Activated T-cell treated with anti-CD3 and anti-CD28 coated beads, Interleukin-2, amount 50 U/mL, for 1 hour (primary cell): ENCODE results near the gene FAM53B.

Source experiments
- DNase-seq: peaks from one replicate; pipeline ENCODE4 v3.0.0-alpha.2; 2020

FAM53B gene

DNA sequence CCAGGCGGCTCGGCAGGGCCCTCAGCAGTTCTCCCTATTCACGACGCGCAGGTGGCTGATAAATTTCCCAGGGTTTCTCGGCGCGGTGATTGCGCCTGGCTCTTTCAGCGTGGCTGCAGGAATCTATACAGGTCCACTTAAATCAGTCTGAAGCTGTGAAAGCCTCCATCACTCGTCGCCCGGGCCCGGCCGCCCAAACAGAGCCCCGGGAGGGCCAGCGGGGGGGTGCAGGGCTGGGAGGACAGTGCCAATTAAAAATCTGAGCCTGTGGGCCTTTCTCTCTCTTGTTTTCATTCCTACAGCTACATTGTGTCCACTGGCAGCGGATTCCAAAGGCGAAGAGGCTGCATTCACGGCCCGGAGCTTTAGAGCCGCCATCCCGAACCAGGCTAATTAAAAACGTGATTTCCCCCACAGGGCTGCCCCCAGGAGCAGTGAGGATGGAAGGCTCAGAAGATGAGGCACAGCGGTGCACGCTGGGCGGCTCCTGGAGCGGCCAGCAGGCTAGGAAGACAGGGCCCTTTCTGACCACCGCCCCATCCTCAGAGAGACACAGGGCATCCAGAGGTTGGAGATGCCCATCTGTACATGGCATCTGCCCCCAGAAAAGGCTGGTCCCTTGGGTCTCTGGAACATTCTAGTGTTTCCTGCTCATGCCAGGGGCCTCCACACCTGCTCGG lies 100.7 kb downstream of the FAM53B start:
- DNase-seq: no peak

DNA sequence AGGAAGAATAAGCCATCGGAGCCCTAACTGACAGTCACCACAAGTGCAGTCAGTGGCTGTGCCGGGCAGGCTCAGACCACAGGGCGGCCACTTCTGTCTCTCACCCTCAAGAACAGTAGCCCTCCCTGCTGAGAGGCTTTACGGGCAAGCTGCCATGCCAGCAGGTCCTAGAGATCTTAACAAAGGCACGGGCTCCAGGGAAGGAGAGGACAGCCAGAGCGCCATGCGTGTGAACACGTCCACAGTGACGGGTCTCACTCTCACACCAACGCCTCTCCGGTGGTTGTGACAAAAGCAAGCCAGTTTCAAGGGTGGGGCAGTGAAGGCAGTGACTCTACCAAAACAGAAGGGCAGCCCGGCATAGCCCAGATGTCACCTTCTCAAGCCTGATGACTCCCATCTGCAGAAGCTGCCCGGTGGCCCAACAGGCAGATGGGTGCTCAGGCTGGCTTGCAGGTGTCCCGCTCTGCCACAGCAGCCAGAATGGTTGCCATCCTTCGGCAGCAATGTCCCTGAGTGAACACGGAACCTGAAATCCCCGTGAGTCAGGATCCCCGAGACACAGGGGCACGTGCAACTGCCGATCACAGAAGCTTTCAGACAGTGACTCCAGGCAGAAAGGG lies 102.0 kb downstream of the FAM53B start:
- DNase-seq: no peak

DNA sequence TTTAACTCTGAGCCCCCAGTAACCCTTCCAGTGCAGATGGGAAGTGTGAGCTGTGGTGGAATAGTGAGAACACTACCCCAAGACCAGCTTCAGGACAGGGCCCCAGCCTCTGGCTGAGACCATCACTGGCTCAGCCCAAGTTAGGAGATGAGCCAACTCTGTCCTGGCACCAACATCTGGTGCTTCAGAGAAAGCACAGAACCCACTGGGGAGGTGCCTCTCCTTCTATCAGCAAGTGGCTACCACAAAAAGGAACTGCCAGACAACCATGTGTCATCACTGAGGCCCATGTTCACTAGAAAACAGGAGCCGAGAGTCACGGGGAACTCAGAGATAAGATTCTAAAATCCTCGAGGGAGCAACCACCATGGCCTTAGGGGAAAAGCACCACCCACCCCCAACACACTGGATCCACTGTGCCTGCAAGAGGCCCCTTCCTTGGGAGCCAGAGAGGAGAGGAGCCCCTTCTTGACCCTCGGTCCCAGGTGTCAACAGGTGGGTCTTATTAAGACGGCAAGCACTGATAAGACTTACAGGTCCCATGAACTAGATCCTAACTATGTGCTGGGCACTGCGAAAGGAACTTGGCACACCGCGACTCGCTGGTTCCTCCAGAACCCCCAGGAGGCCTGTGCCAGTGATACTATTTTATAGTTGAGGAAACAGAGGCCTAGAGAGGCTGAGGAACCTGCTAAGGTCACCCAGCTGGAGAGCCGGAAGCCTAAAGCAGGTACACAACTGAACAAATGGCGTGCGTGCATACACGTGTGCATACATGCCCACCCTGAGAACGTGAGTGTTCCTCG lies 102.7 kb downstream of the FAM53B start:
- no peak for DNase-seq

DNA sequence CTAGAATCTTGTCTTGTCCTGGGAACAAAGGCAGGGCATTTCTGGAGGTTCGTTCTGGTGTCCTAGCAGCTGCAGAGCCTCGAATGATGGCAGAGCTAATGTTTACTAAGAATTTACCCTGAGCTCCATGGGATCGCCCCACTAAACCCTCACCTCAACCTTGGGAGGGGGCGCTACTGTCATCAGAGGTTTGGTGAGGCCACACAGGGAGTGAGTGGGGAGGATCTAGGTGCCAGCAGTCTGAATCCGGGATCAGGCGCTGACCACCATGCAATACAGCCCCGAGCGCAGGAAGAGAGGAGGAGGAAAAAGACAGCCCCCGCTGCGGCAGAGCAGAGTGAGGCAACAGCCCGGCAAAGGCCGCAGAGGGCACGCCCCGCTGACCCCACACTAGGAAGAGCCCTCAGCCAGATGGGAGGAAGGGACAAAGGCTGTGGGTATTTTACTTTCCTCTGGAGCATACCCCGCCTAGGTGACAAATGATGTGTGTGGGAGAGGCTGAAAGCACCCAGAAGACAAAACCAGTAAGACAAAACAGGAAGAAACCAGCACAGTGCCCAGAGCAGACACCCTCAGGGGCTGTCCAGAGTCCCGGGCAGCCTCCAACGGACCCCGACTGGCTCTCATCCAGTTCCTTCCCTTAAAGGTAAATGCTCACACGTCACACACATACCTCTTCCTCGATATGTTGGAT lies 103.5 kb downstream of the FAM53B start:
- no peak for DNase-seq

DNA sequence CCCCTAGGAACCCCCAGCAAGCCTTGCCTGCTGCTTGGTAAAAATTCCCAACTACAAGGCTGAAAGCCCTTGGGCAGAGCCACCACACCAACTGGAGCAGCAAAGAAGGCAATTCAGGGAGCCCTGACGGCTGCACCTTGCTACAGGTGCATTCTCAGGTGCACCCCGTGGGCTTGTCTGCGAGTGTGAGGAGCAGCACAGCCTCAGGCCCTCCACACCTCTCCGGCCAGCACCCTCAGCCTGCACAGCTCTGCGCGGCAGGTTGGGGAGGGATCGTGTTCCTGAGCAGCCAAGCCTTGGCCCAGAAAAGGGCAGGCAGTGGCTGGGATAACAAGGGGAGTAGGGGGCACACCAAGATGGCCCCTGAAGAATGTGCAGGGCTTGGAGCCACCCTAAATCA lies 104.1 kb downstream of the FAM53B start:
- DNase-seq: no peak

DNA sequence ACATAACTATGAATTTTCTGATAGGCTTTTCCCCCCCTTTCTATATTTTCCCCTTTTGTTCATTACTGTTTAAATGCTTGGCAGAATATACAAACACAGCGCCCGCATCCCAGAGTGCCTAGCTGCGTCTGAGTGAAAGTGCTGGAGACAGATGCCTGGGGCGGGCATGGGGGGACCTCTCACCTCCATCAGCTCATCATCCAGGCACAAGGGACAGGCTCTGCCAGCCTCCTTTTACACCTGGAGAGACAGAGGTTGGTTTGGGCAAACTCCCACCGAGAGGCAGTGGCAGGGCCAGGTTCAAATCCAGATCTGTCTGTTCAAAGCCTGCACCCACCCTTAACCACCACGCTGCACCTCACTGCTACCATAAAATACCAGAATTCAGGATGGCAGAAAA lies 104.5 kb downstream of the FAM53B start:
- no peak for DNase-seq

DNA sequence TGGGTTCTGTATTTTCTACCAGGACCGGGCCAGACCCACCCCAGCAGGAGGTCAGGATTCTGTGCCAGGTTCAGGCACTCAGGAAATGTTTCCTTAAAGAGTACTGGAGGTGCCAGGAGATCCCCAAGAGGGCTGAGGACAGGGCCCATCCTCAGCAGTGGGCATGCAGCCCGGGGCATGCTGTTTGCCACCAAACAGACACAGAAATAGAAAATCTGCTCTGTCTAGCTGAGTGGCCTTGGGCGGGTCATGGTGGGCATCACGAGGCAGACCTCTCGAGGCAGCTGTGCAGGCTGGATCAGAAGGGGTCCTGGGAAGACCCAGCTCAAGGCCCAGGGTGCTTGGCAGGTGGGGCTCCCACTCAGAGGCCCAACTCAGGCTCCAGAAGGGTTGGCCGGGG lies 105.0 kb downstream of the FAM53B start:
- no peak for DNase-seq

DNA sequence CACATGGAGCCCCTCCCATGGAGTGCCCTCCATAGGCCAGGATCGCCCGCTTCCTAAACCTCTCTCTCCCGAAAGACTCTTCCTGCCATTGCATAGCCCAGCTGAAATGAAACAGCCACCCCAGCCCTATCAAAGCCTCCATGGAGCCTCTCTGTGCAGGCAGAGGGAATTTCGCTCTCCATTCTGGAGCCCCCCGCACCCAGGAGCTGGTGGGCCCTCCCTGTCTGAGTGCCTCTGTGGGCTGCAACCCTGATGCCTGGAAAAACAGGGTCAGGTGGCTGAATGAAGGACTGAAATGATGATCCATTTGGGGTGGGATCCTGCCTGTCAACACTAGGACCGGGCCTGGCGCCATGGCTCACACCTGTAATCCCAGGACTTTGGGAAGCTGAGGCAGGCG lies 106.4 kb downstream of the FAM53B start:
- DNase-seq: no peak

DNA sequence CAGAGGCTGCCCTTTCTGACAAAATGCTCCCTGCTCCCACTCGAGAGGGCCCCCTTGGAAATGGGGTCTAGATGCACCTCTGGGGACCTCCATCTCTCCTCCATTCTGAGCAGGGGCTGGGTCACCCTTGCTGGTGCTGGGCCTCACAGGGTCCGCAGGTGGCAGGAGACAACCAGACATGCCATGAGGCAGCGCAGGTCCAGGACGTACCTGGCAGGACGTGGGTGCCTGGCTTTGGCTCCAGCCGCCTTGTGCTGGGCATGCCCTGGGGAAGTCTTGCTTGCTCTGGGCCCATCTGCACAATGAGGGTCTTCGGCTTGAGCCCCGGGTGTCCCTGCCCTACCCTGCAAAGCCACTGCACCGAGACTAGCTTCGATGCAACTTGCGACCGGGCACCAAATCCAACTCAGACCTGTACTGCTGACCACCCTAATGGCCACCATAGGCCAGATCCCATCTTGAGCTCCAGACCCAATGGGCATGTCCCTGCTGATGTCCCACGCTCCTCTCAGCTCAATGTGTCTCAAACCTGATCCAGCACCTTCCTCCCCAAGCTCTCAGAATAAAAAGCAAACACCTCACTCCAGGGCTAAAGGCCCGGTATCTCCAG lies 107.0 kb downstream of the FAM53B start:
- DNase-seq: no peak

DNA sequence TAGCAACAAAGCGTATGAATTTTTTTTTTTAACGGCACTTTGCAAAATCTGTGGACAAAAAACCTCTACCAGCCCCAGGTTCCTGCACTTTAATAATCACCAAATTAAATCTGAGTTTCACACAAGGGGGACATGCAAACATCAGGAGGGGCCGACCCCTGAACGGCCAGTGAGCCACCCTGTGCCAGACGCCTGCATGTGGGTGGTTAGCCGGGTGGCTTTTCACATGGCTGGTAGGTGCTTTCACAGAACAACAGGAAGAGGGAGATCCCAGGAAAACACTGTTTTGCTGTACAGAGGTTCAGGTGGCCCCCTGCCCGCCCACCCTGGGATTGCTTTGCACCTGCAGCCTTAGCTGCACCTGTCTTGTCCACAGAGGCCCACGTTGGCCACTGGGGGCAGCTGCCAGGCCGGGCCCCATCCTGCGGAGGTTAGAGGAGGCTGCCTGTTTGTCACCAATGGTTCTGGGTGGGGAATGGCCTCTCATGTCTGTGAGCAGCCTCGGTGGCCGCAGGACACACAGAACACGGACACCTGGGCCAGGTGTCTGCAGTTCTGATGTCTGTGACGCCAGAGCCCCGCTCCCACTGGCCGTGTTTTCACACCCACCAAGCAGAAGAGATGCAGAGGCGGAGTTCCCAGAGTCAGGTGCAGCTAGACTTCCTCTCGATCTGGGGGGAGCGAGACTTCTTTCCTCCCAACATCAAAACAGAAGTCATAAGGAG lies 107.7 kb downstream of the FAM53B start:
- peak; percentile 62 for DNase-seq

DNA sequence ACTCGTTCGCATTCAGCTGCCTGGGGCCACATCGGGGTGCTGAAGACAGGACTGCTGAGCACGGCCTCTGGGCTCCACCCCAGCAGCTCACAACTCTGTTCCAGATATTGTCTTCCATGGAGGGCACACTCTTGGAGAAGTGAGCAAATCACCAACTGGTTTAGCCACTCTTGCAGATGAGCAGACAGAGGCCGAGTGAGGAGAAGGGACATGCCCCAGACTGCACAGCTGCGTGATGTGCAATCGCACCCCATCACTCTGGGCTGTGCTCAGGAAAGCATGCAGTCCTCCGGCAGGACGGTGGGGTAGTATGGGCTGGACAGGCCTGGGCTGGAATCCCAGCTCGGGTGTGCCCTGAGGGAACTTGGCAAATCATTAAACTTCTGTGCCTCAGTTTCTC lies 111.6 kb downstream of the FAM53B start:
- DNase-seq: no peak

DNA sequence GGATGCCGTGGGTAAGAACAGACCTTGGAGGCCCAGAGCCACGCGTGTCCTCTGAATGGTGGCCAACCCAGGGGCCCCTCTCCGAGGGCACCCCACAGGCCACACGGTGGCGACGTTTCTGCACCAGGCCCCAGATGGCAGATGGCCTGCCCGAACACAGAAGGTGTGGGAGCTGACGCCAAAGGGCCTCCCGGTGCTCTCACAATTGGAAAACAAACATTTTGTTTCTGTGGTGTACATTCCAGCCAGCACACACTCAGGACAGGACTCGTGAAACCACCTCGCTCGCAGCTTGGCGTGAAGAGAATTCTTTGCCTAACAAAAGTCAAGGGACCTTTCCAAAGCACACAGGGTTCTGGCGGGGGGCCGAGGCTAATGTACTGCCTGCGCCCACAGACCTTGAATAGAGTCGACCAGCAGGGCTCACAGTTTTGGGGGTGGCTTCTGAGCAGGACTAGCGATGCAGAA lies 112.1 kb downstream of the FAM53B start:
- DNase-seq: peak; percentile 58

DNA sequence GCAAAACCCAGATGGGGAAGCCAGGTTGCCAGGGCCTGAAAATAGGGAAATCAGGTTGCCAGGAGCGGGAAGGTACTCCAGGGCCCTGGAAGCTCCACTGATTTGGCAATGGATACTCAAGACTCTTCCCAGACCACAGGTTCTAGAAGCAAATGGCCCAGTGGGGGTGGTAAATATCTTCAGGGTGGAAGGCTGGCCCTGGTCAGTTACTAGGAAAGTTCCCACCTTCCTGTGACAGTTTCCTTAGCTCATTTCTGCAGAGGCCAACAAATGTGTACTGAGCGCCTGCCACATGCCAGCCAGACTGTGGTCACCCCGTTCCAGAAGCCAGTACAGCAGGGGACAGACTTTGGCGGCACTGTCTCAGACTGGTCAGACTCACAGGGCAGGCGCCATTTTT lies 113.6 kb downstream of the FAM53B start:
- no peak for DNase-seq

DNA sequence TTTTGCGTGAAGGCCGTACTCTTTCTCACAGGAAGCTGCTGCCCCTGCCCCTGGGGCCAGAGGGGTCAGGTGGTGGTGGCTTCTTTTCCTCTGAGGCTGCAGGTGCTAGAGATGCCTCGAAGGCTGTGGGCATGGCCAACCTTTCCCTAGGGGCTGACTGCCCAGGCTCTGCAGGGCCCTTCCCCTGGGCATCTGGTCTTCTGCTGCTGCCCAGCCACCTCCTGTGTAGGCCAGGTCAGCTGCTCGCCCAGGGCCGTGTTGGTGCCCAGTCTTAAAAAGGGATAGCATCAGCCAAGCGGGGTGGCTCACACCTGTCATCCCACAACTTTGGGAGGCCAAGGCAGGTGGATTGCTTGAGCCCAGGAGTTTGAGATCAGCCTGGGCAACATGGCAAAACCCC lies 114.3 kb downstream of the FAM53B start:
- no peak for DNase-seq

DNA sequence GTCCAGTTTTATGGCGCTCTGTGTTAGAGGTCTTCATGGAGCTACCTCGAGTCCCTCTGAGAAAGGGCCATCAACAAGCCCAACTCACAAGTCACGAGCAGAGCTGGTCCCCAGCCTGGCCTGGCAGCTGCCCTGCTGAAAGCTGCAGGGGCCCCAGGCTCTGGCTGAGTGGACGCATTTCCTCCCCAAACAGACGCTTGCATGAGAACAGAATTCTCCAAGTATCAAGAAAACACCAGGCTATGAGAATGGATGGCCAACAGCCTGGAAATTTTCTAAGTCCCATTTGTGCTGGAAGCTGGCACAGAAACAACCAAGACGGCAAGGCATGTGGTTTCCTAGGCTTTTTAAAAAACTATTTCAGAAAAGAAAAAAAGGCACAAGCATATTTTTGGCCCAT lies 114.8 kb downstream of the FAM53B start:
- no peak for DNase-seq

DNA sequence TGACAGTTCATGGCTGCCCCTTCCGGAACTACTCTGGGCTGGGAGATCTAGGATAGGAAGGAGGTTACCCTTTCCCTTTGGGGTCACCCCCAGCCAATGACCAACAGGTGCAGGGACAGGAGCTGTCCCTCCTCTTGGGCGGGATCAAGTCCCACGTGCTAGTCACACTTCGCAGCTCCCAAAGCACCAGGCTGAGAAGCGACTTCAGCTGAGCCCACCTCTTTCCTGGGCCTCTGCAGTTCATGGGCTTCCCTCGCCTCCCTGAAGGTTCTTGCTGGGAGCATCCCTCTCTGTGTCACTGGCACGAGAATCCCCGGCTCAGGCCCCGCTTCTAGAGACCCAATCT lies 115.5 kb downstream of the FAM53B start:
- DNase-seq: no peak

DNA sequence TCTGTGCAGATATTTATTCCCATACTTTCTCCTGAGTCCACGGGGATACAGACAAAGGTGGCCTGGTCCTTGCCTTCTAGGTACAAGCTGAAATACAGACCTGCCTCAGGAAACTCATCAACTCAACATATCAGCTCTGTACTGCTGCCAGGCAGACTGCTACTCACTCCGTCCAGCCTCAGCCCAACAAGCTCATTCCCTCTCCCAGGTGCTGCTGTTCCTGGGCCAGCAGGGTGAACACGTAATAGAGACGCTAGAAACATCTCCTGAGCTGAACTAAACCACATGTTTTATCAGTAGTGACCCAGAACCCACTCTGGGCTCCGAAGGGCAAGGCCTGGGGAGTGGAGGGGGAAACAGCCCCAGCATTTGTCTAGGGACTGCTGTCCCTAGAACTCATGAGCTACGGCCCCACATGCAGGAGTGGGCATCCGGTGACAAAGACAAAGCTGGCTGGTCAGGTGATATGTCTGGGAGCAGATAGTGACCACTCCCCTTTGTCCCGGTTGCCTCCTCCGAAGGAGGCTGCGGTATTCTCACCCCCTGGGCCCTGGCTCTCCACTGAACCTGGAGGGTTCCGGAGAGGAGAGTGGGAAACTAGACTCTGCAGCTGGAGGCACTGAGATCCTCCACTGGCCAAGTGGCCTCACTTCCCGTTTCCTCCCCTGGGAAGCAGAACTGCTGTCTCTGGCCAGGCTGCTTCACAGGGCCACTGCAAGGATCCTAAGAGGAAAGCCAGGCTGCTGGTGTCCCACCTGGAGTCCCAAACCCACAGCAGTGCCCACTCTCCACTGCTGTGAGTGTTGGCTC lies 116.1 kb downstream of the FAM53B start:
- no peak for DNase-seq

DNA sequence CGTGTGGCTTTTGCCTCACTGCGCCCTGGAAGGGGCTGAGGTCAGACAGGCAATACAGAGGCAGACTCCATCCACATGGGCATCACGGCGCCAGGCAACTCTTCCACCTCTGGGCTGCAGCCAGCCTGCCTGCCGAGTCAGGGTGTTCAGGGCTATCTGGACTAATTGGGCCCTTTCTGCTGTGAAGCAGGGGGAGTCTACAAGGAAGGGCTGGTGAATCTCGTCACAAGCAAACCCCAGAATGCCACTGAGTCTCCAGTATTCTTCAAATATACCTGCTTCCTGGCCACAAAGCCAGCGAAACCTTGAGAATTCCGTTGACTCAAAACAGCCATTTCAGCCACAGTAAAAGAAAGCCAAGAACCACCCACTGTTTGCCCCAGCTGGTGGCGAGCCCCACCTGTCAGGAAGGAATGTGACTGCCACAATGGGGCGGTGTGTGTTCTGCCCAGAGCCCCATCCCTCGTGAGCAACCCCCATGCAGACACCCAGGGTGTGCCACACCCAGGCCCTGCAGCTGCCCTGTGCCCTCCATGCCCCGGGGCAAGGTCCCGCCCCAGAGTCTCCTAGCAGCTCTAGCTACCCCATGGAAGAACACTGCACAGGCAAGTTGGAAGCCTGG lies 117.3 kb downstream of the FAM53B start:
- peak; percentile 60 for DNase-seq

DNA sequence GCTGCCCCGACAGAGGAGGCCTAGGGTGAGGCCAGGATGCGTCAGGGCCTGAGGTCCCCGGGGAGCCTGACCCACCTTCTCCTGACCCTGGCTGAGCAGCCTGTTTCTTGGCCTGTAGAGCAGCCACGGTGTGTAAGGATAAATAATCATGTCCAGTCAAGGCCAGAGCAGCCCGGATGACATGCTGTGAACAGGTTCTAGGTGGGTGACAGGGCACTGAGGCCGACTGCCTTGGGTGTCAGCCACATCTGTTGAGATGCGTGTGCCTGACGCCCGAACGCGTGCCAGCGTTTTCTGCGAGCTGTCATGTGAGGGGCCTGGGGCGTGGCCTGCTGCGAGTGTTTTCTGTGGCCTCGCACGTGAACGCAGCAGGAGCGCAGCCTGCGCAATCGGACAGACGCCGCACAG lies 118.3 kb downstream of the FAM53B start:
- no peak for DNase-seq

DNA sequence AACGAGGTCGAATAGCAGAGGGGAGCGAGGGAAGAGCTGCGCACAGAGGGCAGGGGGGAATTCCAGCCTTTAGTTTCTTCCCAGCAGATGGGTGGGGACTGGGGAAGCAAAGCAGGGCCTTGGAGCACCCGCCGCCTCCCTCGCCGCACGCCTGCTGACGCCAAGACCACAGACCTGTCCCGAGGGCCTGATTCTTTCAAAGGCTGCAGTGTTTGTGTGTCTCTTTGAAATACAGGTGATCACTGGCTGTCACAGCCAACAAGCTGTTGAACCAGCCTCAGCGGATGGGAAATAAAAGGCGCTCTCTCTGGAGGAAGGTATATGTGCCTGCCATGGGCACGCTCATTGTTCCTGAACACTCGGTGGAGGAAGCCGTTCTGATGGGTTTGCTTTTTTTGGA lies 119.3 kb downstream of the FAM53B start:
- no peak for DNase-seq

DNA sequence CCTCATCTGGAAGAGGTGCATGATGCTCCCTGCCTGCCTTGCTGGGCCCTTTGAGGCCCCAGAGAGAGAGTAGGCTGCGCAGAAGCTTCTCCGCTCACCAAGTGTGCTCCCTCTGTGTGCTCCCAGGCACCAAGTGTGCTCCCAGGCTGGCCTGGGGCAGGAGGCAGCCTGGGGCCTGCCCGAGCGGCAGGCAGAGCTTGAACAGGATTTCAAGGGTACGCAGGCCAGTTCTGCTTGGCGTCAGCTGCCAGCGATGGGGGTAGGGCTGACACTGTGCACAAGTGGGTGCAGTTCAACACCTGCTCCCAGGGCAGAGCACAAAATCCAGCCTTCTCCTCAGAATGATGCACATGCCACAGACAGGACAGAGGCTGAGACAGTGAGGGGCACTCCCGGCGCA lies 119.7 kb downstream of the FAM53B start:
- DNase-seq: no peak
